Upper lobe of left lung (tissue), 4 donors: Measurements from ENCODE around the gene USP16.

Experiments
- CTCF ChIP-seq, 6 experiments: fragments of 450-650 bp in 4 of 6; fragments of 200-600 bp in 2 of 6; sonication (generic) in 2 of 6; IDR thresholded peaks; one replicate each; pipeline ENCODE4 v1.5.1; 2016 to 2019; ENCODE audit warnings: antibody characterized with exemption in 6 of 6
- EP300 ChIP-seq, 4 donors: sonication (generic); formaldehyde crosslinking; IDR thresholded peaks; one replicate each; pipeline ENCODE4 v1.5.1; 2017; ENCODE audit warnings: antibody characterized with exemption in 4 of 4, control low read depth in 2 of 4
- POLR2A ChIP-seq, 4 donors: fragments of 450-650 bp; IDR thresholded peaks; one replicate each; pipeline ENCODE4 v1.5.1; 2016 to 2017; ENCODE audit warnings: antibody characterized with exemption in 4 of 4, mild to moderate bottlenecking in 2 of 4
- POLR2AphosphoS5 ChIP-seq, 2 donors: sonication (generic); formaldehyde crosslinking; IDR thresholded peaks; one replicate each; pipeline ENCODE4 v1.5.1; 2017; ENCODE audit warnings: antibody characterized with exemption in 2 of 2

GRCh38 chr21:29102791-29103257, 78.4 kb downstream of the USP16 start:
- no peak for TF ChIP-seq POLR2A (IDR thresholded peaks at IDR 0.05)
- TF ChIP-seq CTCF (IDR thresholded peaks at IDR 0.05): no peak
- no peak for TF ChIP-seq POLR2AphosphoS5 (IDR thresholded peaks at IDR 0.05)
- TF ChIP-seq EP300 (IDR thresholded peaks at IDR 0.05): no peak
